Amniotic epithelial cell (primary cell): ENCODE data around the gene NKX1-1.

Experiments used
- DNase-seq: peaks from one replicate; pipeline ENCODE4 v3.0.0-alpha.2; 2010; ENCODE audit warnings: low read depth

Gene NKX1-1

DNA sequence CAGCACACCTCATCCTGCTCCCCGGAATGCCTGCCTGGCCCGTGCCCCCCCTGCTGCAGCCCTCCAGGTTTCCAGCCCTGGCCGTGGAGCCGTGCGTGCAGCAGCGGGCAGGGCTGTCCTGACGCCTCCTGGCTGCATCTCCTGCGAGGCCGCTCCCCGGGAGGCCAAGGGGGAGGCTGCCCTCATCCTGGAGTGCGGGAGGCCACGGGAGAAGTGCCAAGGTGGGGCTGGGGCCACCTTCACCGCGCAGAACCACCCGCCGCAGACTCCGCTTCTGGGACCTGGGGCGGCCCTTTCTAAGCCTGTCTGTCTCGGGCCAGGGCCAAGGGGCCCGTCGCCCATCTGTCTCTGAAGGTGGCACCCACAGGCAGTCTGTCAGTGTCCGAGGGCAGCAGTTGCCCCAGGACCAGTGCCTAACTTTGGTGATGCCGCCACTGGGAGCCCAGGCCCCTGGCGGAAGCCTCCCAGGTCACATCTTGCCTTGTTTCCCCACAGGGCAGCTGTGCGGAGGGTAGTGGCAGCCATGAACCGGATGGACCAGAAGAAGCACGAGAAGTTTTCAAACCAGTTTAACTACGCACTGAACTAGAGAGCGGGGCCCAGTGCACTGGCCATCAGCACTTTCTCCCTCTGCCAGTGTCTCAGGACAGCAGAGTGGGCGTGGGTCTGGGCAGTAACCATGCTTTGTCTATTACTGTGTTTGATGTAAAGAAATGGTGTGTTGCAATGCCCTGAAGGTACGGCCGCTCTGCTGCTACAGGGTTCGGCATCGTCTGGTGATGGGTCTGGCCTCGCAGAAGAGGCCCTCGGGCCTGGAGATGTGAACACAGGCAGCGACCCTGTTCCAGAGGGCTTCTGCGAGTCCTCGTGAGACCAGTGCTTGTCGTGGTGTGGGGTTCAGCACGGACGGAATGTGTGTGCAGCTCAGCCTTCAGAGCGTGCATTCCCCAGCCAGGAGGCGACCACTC, 20.6 kb downstream of the NKX1-1 start:
- no peak for DNase-seq

DNA sequence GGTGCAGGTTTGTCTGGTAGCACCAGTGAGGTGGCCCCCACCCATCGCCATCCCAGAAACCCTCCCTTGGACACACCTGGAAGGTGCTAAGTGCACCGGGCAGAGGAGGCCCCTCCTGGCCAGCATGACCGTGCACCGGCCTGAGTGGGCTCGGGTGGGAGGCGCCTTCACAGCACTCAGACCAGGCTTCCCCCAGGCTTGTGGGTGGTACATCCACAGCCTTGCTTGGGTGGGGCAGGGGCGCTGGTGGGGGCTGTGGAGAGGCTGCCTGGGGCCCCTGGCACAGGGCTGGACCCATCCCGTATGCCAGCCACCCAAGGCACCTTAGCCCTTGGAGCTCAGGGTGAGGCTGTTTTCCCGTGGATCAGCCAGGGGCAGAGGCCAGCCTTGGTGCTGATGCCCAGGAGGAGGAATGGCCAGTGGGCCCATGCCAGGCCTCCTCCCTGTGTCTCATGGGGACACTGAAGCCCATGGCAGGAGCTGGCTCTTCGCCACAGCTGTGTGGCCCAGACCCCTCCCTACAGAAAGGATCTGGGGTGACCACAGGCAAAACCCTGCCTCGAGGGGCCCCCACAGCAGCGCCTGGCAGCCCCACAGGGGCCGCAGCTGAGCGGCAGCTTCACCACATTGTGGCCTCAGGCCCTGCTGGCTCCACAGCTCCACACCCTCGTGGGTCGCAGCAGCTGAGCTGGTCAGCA, 21.4 kb downstream of the NKX1-1 start:
- no peak for DNase-seq

DNA sequence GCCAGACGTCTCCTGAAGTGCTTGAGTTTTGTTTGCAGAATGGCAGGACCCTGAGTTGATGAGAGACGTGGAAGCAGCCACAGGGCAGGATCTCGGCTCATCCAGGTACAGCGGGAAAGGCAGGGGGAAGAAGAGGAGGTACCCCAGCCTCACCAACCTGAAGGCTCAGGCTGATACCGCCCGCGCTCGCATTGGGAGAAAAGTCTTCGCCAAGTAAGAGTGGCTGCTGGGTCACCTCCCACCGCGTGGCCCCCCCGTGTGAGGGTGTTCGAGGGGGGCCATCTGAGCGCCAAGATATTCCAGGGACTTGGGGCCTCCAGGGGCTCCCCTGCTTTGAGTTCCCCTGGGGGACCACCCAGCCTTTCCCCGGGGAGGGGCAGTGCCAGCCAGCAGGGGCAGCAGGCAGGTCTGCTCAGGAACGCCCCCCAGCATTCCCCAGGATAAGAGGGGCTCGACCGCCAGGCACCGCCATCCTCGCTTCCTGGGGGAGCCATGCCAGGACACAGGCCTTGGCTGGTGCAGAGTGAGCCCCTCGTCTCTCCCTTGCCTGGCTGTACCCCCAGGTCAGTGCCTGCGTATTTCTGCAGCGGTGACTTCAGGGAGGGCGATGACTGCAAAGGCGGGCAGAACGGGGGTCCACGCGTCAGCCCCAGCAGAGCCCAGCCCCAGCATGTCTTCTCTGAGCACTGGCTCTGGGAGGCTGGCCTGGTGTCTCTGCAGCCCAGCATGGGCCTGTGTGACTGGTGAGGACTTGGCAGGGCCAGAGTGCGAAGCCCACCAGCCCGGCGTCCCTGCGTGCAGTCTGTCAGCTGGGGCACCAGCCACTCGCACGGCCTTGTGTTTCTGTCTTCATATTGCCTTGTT, 22.3 kb downstream of the NKX1-1 start:
- no peak for DNase-seq

DNA sequence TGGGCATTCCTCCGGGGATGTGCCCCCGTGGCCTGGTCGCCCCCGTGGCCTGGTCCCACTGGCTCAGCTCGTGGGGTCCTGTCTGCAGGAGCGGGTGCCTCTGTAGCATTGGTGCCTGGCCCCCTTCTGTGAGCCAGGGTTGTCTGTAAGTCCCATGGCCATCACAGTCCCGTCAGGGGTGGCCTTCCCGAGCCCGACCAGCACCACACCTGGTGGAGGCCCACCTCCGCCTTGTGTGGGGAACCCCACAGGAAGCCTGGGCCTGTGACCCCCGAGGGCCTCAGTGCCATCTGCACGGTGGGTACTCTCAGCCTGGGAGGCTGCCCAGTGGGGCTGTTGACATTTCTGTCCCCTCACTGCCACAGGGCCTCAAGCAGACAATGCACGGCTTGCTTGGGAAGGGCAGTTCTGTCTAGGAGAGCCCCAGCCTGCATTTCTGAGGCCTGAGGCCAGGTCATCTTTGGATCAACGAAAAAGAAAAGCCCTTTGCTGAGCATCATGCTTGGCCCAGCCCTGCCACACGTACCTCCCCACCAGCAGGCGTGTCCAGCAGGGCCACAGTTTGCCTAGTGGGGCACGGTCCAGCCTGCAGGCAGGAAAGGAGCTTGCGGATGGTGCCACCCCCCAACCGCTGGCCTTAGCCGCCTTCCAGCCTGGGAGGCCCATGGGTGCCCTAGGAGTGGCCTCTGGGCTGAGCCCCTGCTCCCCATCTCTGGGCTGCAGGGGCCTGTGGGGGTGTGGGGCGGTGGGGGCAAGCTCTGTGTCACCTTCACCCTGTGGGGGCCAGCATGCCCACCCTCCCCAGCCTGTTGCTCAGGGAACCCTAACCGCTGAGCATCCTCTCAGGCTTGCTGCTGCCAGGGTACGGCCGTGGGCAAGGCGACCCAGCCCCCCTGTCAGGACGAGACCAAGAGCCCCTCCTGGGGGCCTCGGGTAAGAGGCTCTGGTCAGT, 23.2 kb downstream of the NKX1-1 start:
- DNase-seq = no peak

DNA sequence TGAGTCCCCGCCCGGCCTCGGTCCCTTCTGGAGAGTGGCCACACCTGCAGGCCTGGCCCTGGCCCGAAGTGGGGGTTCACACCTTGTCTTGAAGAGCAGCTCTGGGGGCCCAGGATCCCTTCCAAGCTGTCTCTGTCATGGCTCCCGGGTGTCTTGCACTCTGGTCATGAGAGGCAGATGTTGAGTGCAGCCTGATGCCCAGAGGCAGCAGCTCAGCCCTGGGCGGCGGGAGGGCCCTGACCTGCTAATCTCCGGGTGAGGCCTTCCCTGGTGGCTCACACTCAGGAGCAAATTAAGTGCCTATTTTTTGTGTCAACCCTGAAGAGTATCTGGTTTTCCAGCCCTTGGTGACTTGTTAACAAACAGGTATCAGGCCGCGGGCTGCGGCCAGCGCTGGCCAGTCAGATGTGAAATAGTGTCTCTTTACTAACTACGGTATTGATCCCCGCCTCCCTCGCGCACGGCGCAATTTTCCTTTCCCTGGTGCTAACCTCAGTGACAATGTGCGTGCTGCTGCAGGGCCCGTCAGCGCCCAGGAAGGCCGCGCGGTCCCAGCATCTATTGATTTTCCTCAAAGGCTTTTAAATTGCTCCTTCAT, 24.2 kb downstream of the NKX1-1 start:
- DNase-seq = no peak

DNA sequence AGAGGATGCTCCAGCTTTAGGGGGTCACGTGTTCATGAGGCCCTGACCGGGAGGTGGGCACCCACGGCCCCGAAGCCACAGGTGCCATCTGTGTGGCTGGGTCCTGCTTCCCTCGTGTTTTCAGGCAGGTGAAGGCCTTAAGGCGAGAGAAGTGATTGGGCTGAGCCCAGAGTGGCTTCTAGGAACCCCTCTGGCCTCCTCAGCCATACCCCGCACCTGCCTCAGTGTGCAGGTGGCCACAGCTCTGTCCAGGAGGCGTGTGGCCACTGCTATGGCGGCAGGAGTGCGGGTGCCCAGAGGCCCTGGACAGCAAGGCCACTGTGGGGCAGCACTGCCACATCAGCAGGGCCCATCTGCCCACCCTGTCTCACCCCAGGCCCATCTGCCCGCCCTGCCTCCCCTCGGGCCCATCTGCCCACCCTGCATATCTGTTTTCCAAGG, 25.0 kb downstream of the NKX1-1 start:
- DNase-seq = no peak

DNA sequence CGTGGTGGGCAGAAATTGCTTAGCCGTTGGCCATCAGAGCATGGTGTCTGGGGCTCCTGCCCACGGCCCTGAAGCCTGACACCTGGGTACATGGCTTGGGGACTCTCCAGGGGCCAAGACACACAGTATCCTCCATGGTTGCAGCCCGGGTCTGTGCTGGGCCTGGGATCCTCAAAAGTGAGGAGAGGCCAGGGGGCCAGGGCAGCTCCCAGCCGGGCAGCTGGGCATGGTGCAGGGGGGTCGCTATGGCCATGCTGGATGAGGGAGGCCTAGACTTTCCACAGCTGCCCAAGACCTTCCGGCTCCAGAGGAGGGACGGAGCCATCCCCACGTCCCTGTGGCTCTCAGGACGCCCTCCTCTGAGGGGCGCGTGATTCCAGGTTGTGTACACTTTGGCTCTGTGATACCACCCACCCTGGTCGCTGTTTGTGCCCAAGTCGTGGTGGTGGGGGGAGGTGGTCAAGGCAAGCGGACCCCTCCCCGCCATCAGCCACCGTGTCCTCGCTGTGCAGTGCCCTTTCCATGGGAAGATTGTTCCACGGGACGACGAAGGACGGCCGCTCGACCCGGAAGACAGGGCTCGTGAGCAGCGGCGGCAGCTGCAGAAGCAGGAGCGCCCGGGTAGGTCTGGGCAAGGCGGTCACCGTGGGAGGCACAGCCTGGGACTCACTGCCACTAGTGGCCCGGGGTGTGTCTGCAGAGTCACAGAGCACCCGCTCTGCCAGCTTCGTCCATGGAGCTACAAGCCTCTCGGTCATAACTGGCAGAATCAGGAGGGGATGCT, 25.7 kb downstream of the NKX1-1 start:
- no peak for DNase-seq

DNA sequence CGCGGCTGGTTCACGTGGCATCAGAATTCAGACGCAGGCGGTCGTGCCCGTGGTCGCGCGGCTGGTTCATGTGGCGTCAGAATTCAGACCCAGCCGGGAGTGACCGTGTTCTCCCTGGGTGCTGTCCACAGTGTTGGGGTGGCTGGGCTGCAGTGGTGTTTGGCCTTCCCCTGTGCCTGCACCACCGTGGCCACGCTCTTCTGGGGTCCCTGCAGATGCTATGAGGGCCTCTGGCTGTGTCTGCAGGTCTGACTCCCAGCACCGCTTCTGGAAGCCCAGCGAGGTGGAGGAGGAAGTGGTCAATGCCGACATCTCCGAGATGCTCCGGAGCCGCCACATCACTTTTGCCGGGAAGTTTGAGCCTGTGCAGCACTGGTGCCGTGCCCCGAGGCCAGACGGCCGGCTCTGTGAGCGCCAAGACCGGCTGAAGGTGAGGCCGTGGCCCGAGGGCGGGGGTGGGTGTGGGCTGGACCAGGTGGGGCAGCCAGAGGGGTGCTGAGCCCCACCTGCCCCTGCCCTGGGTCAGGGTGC, 26.4 kb downstream of the NKX1-1 start:
- no peak for DNase-seq

DNA sequence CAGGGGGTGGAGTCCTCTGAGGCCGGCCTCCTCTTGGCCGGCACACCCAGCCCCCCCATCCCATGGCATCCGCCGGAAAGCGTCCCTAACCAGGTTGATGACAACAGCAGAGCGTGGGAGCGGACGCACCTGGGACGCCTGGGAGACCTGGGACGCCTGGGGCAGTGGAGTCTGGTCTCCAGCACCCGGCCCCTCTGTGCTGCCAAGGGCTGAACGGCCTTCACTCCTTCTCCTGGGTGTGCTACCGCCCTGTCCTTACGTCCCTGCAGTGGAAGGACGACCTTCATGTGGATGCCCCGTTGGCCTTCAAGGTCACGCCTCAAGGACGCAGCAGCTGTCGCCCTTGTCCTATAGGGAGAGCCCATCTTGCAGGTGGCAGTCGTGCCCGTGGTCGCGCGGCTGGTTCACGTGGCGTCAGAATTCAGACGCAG, 26.9 kb downstream of the NKX1-1 start:
- DNase-seq = no peak

DNA sequence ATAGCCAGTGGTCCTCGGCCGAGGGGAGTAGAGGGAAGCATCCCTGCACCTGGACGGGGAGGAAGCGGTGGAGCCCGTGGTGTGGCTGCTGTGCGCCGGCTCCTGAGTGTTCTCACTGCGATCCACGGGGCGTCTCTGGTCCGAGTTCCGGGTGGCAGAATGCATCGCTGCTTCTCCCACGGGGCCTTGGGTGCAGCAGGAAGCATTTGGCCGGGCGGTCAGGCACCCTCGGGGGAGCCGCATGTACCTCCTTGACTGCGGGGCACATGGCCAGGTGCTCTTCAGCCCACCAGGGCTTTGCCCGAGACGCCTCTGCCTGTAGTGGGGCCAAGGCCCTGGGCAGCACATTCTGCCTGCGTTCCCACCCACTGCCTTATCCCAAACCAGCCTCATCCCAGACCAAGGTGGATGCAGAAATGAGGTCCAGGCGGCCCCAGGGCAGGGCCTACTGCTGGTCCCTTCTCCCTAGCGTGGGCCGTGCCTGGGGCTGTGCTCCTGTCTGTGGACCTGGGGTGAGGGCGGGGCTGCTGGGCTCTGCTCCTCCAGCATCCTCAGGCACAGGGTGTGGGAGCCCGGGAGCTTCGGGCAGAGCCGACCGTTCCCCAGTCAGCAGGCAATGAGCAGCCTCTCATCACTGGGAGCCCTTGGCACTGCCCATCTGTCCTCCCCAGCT, 27.5 kb downstream of the NKX1-1 start:
- DNase-seq = no peak

DNA sequence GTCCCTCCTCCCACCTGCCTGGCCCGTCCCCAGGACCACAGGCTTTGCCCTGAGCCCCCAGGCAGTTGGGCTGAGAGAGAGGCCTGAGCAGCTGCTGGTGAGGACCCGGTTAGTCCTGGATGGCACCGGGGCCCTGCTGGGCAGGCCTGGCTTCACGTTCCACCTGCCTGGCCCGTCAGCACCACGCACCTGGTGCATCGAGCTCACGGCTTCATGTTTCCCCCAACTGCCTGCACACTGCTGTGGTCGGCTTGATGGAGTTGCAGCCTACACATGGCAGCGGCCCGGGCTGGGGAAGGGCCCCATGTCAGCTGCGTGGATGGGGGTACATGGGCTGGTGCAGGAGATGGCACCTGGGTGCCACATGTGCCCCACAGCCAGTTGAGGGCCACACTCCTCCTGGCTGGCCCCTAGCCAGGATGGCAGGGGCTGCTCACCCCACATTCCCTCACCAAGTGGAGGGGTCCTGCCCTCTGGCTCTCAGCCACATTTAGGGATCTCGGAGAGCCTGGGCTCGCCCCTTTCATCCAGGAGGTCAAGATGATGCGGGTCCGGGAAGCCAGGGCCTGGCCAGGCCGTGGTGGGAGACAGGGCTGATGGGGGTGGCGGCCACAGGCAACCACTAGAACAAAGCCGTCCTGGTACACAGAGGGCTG, 28.5 kb downstream of the NKX1-1 start:
- DNase-seq = no peak

DNA sequence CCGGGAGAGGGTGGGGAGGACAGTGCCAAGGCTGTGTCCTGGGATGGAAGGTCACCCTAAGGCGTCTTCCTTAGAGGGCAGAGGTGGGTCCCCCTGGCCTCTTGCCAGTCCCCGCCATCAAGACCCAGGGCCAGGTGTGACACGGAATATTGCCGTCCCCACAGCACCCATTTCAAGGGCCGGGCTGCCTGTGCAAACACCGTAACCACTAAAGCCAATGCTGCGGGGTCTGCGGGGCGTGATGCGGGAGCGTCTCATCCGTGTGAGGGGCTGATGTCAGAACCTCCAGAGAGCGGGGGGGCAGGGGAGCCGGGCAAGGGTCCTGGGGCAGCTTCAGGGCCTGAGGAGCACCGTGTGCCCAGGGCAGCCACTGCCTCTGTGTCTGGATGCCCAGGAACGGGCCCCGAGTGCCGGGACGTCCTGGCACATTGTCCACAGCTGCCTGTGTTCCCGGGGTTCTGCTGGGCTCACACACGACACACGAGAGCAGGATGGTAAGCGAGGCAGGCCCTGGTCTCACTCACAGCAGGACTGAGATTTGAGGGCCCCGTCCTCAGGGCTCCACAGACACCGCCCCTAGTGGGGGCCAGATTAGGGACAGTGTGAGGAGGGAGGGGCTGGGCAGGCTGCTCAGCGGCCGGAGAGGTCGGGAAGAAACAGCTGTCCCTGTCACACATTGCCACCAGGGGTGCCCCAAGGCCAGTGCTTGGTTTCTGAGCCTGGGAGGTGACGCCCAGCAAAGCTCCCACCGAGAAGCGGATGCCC, 29.2 kb downstream of the NKX1-1 start:
- no peak for DNase-seq

DNA sequence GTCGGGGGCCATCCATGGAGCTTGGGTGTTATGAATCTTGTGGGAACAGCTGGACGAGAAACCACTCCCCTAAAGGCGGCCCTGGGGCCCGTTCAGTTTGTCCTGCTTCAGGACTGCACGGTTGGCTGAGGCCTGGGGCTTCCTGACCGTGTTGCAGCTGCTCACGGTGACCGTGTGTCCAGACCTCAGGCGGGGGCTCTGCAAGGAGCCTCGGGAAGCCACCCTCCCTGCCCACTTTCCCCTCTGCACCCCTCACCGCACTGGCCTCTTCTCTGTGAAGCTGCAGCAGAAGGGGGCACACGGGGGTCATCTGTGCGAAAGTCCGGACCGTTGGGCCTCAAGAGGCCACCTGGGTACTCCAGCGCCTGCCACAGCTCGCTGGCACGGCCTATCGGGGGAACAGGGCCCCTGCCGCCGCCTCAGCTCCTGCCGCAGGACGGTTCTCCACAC, 29.8 kb downstream of the NKX1-1 start:
- DNase-seq = no peak

DNA sequence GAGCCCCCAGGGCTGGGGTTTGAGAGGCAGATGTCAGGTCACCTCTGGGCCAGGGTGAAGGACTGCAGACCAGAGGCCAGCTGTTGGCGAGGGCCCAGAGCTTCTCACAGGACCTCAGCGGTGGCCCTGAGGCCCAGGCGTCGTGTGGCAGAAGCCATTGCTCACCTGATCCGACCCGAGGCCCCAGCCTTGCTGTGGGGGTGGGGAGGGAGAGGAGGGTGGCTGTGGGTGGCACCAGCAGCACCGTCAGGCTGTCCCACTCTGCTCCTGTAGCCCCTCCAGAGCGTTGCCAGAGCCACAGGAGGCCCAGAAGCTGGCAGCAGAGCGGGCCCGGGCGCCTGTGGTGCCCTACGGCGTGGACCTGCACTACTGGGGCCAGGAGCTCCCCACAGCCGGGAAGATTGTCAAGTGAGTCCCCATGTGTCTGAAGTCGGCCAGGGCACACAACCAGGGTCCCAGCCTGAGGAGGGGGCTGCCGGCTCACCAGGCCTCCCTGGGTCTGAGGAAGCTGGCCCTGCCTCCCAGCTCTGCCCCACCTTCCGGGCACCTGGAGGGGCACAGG, 30.4 kb downstream of the NKX1-1 start:
- no peak for DNase-seq

DNA sequence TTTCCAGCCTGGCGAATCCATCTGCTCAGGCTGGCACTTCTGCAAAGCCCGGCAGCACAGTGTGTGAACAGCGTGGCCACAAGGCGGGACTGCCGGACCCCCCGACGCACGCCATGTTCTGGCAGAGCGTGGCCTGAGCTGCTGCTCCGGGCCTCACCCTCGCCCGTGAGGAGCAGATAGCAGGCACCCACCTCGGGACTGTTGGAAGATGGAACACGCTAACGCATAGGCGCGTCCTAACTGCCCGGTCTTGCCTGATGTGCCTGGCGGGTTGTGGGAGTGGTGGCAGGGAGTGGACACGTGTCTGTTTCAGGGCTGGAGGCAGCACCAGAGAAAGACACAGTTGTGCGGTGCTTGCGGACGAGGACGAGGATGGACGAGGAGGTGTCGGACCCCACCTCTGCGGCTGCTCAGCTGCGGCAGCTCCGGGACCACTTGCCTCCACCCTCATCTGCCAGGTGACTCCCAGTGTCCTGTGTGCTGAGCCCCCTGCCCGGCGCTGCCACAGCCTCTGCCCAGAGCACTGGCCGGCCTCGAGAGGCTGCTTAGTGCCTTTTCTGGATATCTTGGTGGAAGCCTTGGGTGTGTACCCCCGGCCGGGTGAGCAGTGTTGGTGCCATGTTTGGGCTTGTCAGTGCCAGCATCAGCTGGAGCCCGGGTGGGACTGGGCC, 31.1 kb downstream of the NKX1-1 start:
- DNase-seq = no peak

DNA sequence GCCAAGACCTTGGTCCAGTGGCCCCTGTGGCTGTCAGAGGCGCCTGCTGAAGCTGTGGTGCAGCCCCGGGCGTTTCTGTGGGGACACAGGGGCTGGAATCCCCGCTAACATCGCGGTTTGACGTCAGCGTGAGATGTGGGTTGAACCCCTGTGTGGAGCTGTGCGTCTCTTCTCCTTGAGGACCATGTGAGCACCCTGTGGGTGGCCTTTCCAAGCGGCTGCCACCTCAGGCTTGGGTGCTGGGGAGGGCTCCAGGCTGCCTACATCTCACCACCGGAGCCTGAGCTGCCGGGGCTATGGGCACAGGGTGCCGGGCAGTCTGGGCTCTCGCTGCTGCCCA, 31.6 kb downstream of the NKX1-1 start:
- DNase-seq = no peak
